HL-60/S4 (cell line): Measurements from ENCODE around the gene ICAM4.
"Not testable (repeated sequence)": the region's sequence is repeated elsewhere in the genome, so short reads cannot be mapped to it uniquely, and the experiment has no call there.

Source experiments
- in situ Hi-C: fragments of 300-500 bp; cut with MboI; formaldehyde crosslinking; loops from 2 replicates; pipeline ENCODE4 v1.14.3; 2022; ENCODE audit warnings: low sequenced_read_pairs

ICAM4 gene

DNA sequence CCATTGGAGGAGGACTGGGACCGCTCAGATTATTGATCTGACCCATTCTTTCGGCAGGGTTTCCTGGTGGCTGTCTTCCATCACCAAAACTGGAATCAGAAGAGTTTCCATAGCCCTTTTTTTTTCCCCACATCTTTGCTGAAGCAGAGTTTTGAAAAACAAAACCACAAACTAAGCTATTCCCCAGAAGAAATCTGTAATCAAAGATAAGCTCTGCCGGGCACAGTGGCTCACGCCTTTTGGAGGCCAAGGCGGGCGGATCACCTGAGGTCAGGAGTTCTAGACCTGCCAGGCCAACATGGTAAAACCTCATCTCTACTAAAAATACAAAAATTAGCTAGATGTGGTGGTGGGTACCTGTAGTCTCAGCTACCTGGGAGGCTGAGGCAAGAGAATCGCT is 20.0 kb upstream of the ICAM4 start:
- in situ Hi-C loops, result no loop called here

DNA sequence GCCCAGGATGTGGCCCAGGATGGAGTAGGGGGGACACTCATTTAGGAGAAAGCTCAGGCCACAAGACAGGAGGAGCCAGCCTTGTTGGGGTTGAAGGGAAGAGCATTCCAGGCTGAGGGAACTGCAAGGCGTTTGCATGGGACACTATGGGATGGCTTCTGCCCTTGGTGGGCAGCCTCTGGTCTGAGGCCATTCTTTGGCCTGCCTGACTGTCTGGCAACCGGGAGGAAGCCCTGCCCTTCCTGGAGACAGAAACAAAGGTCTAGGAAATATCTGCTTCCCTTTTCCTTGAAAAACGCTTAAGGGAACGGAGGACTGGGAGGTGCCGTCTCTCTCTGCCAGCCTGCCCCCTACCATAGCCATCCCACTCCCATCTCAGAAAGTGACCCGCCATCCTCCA is 18.7 kb upstream of the ICAM4 start:
- in situ Hi-C loops, result no loop called here

DNA sequence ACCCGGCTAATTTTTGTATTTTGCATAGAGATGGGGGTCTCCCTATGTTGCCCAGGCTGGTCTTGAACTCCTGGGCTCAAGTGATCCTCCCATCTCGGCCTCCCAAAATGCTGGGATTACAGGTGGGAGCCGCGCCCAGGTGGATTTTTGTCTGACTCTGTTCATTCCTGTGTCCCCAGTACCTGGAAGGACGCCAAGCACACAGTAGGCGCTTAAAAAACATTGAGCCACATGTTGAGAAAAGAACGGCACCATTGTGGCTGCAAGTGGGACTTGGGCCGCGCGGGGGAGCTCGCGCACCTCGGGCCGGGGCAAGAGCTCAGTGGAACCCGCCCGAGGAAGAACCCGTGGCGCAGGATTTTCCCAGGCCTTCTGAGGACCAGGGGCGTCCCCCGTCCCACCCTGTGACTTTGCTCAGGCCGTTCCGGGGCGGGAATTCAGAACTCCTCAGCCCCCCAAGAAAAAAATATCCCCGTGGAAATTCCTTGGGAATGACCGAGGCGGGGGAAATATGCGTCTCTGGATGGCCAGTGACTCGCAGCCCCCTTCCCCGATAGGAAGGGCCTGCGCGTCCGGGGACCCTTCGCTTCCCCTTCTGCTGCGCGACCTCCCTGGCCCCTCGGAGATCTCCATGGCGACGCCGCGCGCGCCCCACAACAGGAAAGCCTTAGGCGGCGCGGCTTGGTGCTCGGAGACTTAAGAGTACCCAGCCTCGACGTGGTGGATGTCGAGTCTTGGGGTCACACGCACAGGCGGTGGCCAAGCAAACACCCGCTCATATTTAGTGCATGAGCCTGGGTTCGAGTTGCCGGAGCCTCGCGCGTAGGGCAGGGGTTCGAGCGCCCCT is 17.2 kb upstream of the ICAM4 start:
- in situ Hi-C loops, result loop anchor here (5.0 kb wide), 1 partner anchor 118 kb away; no protein-coding TSS in a partner anchor

DNA sequence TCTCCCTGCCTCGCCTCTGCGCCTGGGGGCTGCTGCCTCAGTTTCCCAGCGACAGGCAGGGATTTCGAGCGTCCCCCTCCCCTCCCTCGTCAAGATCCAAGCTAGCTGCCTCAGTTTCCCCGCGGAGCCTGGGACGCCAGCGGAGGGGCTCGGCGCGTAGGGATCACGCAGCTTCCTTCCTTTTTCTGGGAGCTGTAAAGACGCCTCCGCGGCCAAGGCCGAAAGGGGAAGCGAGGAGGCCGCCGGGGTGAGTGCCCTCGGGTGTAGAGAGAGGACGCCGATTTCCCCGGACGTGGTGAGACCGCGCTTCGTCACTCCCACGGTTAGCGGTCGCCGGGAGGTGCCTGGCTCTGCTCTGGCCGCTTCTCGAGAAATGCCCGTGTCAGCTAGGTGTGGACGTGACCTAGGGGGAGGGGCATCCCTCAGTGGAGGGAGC is 16.6 kb upstream of the ICAM4 start:
- in situ Hi-C loops, result loop anchor here (5.0 kb wide), 1 partner anchor 117 kb away; no protein-coding TSS in a partner anchor

DNA sequence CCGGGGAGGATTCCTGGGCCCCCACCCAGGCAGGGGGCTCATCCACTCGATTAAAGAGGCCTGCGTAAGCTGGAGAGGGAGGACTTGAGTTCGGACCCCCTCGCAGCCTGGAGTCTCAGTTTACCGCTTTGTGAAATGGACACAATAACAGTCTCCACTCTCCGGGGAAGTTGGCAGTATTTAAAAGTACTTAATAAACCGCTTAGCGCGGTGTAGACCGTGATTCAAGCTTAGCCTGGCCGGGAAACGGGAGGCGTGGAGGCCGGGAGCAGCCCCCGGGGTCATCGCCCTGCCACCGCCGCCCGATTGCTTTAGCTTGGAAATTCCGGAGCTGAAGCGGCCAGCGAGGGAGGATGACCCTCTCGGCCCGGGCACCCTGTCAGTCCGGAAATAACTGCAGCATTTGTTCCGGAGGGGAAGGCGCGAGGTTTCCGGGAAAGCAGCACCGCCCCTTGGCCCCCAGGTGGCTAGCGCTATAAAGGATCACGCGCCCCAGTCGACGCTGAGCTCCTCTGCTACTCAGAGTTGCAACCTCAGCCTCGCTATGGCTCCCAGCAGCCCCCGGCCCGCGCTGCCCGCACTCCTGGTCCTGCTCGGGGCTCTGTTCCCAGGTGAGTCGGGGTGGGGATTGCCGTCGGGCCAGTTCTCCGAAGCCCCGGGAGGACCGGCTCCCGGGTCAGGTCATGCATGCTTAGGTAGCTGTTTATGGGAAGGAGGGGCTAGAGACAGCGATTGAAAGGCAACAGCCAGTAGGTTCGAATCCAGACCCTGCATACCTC is 15.9 kb upstream of the ICAM4 start, which contains the start of gene ICAM1:
TSS of gene ICAM1 (plus strand) at position 505 of the 779 bp plus-strand sequence. CDS start at position 545, 40 bp downstream.
- in situ Hi-C loops, result loop anchor here (5.0 kb wide), 1 partner anchor 116 kb away; no protein-coding TSS in a partner anchor

DNA sequence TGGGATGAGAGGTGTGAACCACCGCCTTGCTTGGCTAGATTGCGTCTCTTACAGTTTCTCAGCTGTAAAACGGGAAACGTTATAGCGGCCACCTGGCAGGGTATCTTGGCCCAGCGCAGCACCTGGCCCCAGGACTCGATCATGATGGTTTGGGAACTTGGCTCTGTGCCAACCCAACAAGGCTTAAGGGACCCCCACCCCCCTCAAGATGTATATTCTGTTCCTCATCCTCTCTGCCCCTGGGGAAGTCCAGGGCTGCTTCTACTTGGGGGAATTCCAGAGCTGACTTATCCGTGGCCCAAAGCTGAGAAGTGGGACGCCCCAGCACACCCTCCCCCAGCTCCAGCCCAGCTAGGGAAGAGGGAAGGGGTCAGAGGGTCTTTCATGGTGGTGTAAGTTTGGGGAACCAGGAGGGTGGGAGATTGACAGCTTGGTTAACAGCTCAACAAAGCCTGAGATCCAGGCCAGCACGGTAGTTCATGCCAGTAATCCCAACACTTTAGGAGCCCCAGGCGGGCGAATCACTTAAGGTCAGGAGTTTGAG is 15.1 kb upstream of the ICAM4 start:
- in situ Hi-C loops, result loop anchor here (5.0 kb wide), 1 partner anchor 116 kb away; no protein-coding TSS in a partner anchor

DNA sequence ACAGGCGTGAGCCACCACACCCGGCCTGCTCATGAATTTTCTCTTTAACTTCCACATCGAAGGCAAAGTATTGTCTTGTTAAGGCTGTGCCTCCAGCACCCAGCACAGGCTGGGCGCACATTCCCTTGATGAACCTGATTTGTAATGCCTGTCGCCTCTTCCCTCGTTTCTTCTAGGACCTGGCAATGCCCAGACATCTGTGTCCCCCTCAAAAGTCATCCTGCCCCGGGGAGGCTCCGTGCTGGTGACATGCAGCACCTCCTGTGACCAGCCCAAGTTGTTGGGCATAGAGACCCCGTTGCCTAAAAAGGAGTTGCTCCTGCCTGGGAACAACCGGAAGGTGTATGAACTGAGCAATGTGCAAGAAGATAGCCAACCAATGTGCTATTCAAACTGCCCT is 12.2 kb upstream of the ICAM4 start:
- in situ Hi-C loops, result loop anchor here (5.0 kb wide), 1 partner anchor 113 kb away; no protein-coding TSS in a partner anchor

DNA sequence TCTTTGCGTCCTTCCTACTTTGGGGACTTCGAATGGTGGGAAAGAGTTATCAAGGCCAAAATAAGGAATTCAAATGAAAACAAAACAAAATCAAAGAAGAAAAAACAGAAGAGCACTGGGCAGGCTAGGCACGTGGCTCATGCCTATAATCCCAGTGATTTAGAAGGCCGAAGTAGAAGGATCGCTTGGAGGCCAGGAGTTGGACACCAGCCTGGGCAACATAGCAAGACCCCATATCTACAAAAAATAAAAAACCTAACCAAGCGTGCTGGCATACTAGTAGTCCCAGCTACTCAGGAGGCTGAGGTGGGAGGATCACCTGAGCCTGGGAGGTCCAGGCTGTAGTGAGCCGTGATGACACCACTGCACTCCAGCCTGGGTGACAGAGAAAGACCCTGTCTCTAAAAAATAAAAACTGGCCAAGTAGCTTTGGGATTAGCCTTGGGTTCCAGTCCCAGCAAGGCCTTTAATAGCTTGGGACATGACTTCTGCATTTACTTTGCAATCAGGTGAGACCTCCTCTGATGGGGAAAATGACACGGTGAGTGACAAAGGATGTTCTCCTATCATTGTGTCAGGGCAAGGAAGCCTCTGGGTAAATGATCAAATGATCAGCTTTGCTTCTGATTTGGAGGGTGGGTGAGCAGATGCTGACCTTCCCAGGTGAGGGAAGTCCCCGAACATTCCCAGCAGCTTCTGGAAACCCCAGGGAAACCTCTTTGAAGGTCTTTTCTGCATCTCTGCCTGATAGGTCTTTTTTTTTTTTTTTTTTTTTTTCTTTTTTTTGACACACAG is 8.8 kb upstream of the ICAM4 start:
- in situ Hi-C loops, result no loop called here

DNA sequence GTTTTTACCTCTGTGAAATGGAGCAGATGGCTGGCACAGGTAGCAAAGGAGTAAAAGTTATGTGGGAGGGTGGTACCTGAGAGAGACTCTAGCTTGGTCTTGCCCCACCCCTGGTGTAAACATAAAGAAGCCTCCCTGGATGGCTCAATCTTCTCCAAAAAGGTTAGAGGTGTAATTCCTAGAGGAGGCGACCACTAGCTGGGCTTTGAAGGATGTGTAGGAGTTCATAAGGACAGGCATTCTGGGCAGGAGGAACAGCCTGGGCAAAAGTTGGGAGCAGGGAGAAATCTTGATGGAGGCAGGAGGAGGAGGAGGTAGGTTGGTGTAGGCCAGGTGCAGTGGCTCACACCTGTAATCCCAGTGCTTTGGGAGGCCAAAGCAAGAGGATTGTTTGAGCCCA is 7.8 kb upstream of the ICAM4 start:
- in situ Hi-C loops, result no loop called here

DNA sequence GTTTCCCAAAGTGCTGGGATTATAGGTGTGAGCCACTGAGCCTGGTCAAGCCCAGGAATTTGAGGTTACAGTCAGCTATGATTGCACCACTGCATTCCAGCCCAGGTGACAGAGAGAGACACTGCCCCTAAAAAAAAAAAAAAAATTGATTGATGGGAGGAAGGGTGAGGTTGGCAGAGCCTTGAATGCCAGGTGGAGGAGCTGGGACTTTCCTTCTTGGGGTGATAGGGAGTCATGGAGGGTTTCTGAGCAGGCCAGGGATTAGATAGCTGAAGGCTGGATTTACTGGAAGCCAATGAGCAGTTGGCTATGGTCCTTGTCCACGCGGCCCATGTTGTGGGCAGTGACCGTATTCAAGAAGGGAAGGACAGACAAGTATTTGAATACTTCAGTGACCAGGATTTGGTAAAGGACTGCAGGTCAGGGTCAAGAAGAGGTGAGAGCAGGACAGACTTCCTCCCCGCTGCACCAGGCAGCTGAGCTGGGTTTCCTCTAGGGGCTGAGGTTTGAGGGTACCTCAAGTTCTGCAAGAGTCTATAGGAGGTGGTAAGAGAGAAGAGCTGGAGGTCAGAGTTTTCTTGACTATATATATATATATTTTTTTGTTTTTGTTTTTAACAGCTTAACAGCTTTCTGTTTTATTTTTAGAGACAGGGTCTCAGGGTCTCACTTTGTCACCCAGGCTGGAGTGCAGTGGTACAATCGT is 6.9 kb upstream of the ICAM4 start:
- in situ Hi-C loops, result no loop called here

DNA sequence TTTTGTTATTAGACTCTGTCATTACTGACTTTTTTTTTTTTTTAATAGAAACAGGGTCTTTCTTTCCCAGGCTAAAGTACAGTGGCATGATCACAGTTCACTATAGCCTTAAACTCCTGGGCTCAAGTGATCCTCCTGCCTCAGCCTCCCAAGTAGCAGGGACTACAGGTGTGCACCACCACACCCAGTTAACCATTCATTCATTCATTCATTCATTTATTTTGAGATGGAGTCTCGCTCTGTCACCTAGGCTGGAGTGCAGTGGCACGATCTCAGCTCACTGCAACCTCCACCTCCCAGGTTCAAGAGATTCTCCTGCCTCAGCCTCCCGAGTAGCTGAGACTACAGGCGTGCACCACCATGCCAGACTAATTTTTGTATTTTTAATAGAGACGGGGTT is 4.7 kb upstream of the ICAM4 start:
- in situ Hi-C loops, result not testable (repeated sequence)

DNA sequence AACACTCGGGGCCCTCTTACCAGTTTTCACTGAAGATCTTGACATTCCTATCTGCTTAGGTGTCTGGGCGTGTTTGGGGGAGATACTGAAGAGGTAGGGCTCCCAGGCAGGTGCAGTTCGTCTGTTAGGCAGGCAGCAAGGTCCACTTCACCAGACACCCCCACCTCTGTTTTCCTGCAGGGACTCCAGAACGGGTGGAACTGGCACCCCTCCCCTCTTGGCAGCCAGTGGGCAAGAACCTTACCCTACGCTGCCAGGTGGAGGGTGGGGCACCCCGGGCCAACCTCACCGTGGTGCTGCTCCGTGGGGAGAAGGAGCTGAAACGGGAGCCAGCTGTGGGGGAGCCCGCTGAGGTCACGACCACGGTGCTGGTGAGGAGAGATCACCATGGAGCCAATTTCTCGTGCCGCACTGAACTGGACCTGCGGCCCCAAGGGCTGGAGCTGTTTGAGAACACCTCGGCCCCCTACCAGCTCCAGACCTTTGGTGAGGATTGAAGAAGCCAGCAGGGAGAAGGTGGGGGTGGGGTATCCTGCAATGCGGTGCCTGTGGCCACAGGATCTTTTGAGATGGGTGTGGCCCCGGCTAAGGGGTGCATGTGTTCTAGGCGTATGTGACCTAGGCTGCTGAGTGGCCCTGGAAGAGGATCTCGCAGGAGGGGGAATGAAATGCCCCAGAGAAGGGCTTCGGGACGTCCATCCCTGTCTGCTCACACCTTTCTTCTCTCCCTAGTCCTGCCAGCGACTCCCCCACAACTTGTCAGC is 3.3 kb upstream of the ICAM4 start:
- in situ Hi-C loops, result no loop called here

DNA sequence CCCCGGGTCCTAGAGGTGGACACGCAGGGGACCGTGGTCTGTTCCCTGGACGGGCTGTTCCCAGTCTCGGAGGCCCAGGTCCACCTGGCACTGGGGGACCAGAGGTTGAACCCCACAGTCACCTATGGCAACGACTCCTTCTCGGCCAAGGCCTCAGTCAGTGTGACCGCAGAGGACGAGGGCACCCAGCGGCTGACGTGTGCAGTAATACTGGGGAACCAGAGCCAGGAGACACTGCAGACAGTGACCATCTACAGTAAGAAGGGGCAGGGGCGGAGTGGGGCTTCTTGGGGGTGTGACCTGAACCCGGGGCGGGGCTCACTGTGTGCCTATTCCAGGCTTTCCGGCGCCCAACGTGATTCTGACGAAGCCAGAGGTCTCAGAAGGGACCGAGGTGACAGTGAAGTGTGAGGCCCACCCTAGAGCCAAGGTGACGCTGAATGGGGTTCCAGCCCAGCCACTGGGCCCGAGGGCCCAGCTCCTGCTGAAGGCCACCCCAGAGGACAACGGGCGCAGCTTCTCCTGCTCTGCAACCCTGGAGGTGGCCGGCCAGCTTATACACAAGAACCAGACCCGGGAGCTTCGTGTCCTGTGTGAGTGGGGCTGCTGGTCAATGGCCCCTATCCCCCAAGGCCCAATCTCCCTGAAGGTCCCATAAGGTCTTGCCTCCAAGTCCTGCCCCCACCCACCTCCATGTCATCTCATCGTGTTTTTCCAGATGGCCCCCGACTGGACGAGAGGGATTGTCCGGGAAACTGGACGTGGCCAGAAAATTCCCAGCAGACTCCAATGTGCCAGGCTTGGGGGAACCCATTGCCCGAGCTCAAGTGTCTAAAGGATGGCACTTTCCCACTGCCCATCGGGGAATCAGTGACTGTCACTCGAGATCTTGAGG is 2.4 kb upstream of the ICAM4 start:
- in situ Hi-C loops, result no loop called here

DNA sequence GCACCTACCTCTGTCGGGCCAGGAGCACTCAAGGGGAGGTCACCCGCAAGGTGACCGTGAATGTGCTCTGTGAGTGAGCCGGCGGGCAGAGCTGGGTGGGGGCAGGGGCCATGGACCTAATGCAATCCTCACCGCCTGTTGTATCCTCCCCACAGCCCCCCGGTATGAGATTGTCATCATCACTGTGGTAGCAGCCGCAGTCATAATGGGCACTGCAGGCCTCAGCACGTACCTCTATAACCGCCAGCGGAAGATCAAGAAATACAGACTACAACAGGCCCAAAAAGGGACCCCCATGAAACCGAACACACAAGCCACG is 1.8 kb upstream of the ICAM4 start:
- in situ Hi-C loops, result no loop called here

DNA sequence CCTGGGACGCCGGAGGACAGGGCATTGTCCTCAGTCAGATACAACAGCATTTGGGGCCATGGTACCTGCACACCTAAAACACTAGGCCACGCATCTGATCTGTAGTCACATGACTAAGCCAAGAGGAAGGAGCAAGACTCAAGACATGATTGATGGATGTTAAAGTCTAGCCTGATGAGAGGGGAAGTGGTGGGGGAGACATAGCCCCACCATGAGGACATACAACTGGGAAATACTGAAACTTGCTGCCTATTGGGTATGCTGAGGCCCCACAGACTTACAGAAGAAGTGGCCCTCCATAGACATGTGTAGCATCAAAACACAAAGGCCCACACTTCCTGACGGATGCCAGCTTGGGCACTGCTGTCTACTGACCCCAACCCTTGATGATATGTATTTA is 1.4 kb upstream of the ICAM4 start:
- in situ Hi-C loops, result no loop called here

DNA sequence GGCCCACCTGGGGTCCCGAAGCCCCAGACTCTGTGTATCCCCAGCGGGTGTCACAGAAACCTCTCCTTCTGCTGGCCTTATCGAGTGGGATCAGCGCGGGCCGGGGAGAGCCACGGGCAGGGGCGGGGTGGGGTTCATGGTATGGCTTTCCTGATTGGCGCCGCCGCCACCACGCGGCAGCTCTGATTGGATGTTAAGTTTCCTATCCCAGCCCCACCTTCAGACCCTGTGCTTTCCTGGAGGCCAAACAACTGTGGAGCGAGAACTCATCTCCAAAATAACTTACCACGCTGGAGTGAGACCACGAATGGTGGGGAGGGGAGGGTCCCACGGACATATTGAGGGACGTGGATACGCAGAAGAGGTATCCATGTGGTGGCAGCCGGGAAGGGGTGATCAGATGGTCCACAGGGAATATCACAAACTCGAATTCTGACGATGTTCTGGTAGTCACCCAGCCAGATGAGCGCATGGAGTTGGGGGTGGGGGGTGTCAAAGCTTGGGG is 2.0 kb downstream of the ICAM4 start:
- in situ Hi-C loops, result no loop called here

DNA sequence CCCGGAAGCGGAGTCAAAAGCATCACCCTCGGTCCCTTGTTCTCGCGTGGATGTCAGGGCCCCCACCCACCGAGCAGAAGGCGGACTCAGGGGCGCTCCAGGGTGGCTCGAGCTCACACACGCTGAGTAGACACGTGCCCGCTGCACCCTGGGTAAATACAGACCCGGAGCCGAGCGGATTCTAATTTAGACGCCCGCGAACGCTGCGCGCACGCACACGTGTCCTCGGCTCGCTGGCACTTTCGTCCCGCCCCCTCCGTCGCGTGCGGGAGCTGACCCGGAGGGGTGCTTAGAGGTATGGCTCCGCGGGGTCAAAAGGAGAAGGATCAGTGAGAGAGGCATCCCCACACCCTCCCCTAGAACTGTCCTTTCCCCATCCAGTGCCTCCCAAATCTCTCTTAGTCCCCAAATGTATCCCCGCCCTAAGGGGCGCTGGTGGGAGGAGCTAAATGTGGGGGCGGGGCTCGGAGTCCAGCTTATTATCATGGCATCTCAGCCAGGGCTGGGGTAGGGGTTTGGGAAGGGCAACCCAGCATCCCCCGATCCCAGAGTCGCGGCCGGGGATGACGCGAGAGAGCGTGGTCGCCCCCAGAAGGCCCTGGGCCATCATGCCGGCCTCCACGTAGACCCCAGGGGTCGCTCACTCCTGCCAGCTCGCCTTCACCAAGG is 2.5 kb downstream of the ICAM4 start:
- in situ Hi-C loops, result no loop called here
